PFSK-1 (cell line): ENCODE measurements around the gene IL17RC.

Experiments used
- FOXP2 ChIP-seq: optimal IDR thresholded peaks from 2 replicates; pipeline ENCODE3; 2011; ENCODE audit warnings: borderline replicate concordance, control low read depth, inconsistent platforms; ENCODE audit not compliant: insufficient read depth; ENCODE audit errors: extremely low read length, extremely low read depth
- POLR2AphosphoS5 ChIP-seq: IDR thresholded peaks from 2 replicates; pipeline ENCODE4 v1.6.1; 2012; ENCODE audit warnings: low read depth, mild to moderate bottlenecking, control low read depth, low read length, moderate library complexity
- REST ChIP-seq, 2 experiments: IDR thresholded peaks; 2 replicates each; pipeline versions ENCODE4 v1.6.1 to v1.8.0; 2011 to 2012; ENCODE audit warnings: low read depth in 2 of 2, low read length in 2 of 2, control low read depth in 1 of 2, inconsistent platforms in 1 of 2, mild to moderate bottlenecking in 1 of 2, moderate library complexity in 1 of 2; ENCODE audit not compliant: insufficient read depth in 1 of 2
- SIN3A ChIP-seq: IDR thresholded peaks from 2 replicates; pipeline ENCODE4 v1.6.1; 2012; ENCODE audit warnings: mild to moderate bottlenecking, low read length, moderate library complexity, borderline replicate concordance; ENCODE audit not compliant: insufficient read depth
- TAF1 ChIP-seq: IDR thresholded peaks from 2 replicates; pipeline ENCODE4 v1.6.1; 2012; ENCODE audit warnings: low read length, control low read depth, borderline replicate concordance; ENCODE audit not compliant: insufficient read depth

IL17RC gene

DNA sequence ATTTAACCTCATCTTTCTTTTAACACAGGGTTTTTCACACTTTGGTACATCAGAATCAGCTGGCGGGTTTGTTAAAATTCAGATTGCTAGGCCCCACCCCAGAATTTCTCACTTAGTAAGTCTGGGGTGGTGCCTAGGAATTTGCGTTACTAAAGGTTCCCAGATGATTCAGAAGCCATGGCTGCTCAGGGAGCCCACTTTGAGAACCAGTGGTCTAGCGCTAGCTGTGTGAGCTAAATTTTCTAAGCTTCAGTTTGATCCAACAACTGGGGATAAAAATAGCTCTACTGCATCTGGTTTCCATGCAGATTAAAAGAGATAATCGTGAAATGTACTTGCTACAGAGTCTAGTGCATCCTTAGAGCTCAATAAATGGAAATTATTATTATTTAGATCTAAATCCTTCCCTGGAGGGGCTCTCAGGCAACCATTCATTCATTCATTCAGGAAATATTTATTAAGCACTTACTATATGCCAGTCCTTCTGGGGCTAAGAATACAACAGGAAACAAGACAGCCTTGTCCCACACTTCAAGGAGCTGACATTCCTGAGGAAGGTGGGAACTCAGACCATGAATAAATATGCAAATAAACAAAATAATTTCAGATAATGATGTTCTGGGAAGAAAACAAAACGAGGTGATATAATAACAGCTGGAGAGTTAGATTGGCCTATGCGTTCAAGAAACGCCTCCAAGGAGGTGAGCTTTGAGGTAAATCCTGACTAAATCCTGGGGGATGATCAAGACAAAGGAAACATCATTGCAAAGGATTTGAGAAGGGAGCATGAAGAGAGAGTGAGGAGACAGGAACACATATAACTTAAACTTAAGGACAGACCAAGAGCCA, 33.0 kb upstream of the IL17RC start:
- TF ChIP-seq TAF1: no peak
- no peak for TF ChIP-seq POLR2AphosphoS5
- no peak for TF ChIP-seq SIN3A
- no peak for TF ChIP-seq FOXP2
- TF ChIP-seq REST (IDR thresholded peaks at IDR 0.05; ENCODE audit: insufficient read depth in 1 of 2, low read depth in 2 of 2, low read length in 2 of 2): no peak

DNA sequence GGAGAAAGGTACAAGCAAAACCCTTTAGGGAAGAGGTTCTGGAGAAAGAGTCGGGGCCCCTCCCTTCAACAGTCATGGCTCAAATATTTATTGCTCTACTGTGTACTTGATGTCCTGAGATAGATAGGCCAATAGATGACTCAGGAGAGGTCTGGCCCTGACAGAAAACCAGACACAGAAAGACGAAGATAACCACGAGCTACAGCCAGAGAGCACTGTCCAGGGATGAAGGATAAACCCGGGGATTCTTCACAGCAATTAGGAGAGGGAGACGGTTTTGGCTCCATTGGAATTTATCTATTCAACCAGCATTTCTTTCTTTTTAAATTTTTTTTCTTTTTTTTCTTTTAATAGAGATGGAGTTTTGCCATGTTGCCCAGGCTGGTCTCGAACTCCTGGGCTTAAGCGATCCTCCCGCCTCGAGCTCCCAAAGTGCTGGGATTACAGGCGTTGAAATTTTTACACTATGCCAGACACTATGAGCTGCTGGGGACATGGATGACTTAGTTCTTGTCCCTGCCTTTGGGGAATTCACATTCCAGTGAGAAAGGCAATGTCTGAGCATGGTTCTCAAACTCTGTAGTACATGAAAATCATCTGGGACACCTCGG, 32.2 kb upstream of the IL17RC start:
- TF ChIP-seq POLR2AphosphoS5: no peak
- TF ChIP-seq TAF1: no peak
- no peak for TF ChIP-seq FOXP2
- no peak for TF ChIP-seq SIN3A
- TF ChIP-seq REST (IDR thresholded peaks at IDR 0.05; ENCODE audit: insufficient read depth in 1 of 2, low read depth in 2 of 2, low read length in 2 of 2): no peak

DNA sequence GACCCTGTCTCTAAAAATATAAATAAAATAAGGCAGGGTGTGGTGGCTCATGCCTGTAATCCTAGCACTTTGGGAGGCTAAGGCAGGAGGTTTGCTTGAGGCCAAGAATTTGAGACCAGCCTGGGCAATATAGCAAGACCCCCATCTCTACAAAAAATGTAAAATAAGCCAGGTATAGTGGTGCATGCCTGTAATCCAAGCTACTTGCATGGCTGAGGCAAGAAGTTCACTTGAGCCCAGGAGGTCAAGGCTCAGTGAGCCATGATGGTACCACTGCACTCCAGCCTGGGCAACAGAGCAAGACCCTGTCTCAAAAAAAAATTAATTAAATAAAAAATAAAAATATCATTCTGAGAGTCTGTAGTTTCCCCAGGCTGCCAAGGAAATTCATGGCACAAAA, 30.6 kb upstream of the IL17RC start:
- no peak for TF ChIP-seq POLR2AphosphoS5
- no peak for TF ChIP-seq REST (IDR thresholded peaks at IDR 0.05; ENCODE audit: insufficient read depth in 1 of 2, low read depth in 2 of 2, low read length in 2 of 2)
- TF ChIP-seq SIN3A: no peak
- TF ChIP-seq TAF1: no peak
- TF ChIP-seq FOXP2: no peak

GRCh38 chr3:9887480-9887879, 29.4 kb upstream of the IL17RC start:
- TF ChIP-seq POLR2AphosphoS5 (no peak), REST (IDR thresholded peaks at IDR 0.05; ENCODE audit: insufficient read depth in 1 of 2, low read depth in 2 of 2, low read length in 2 of 2) (no peak), SIN3A (no peak), TAF1 (no peak), FOXP2 (no peak)
